ENCODE measurements around the gene MBNL3. TPM values are rescaled to one million over a fixed set of nuclear protein-coding genes. Genes with fewer than 3 reads are reported as not detected.

Gene MBNL3
- total RNA-seq, 1 experiment from 2014 or later, result 42.2 TPM

DNA sequence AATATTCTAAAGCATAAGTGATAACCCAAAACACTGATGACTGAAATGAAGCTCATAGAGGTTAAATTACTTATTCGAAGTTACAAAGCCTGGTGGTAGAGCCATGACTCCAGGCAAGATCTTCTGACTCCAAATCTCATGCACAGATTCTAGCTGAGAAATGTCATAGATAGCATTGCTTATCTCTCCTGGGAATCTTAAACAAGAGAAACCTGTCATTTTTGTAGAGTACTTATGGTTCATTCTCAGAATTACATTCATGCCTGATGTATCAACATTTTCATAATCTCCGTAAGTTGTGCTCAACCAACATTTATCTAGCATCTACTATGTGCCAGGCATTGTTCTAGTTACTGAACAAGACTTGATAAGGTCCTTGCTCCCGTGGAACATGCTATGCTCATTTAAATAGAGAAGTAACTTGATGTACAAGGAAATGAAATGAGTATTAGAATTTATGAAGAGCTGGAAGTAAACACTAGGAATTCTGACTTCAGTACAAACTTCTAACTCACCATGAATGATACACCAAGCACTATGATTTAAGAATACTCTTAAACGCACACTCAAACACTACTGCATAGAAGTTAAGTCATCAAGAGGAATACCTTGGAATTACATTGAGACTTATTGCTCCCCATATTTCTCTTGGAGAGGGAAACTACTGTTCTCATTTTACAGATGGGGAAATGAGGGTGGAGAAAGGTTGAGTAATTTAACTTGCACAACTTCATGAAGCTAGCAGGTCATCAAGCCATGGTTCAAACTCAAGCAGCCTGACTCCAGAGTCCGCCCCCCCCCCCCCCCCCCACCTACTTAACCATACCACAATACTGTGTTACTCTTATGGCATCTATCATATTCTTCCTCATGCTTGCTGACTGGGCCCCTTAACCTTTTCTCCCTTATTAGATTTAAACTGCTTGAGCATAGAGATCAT is 45.4 kb downstream of the MBNL3 start:
- no TSS peak for BruUV-seq (replicated peaks)
- POLR2A ChIA-PET (ENCODE audit: low non-redundant PET), result interaction anchor here (0.6 kb wide), 1 partner anchor 249 kb away, joined by 3 read pairs; no protein-coding TSS in a partner anchor
- no peak for DNase-seq (ENCODE audit: low spot score)

DNA sequence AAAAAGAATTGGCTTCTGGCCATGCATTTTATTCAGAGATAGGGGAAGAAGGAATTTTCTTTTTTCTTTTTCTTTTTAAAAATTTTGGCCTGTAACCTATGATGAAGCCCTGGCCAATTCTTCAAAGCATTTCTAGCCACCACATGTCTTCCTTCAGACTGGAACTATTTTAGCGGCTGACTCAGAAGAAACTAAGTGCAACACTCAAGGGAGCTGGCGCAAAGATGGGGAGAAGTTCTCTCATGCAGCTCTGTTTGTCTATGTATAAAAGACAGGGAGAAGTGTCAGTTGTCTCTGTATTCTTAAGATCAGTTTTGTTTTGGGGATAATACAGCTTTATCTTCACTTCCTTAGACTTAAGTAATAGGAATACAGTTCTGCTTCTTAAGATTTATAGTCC is 46.1 kb downstream of the MBNL3 start:
- CTCF ChIA-PET, result no interaction called here

More for the DNA sequence above, 45.4 kb downstream of the MBNL3 start:
- CTCF ChIA-PET, result no interaction called here
- H3K36me3 ChIP-seq (ENCODE audit: insufficient read depth, low read length, poor library complexity, severe bottlenecking), result no peaks in the 10 kb centered on the region
- no peak overlapping the region for H3K4me3 ChIP-seq (ENCODE audit: low read depth, low read length, poor library complexity, severe bottlenecking)
- H3K4me1 ChIP-seq (ENCODE audit: insufficient read depth, low read length, poor library complexity, severe bottlenecking), result no peaks in the 10 kb centered on the region
- TF ChIP-seq EZH2 (IDR thresholded peaks at IDR 0.05; ENCODE audit: borderline replicate concordance, low read depth, low read length, poor library complexity, severe bottlenecking), result no peak
- TF ChIP-seq, protein P1, sequence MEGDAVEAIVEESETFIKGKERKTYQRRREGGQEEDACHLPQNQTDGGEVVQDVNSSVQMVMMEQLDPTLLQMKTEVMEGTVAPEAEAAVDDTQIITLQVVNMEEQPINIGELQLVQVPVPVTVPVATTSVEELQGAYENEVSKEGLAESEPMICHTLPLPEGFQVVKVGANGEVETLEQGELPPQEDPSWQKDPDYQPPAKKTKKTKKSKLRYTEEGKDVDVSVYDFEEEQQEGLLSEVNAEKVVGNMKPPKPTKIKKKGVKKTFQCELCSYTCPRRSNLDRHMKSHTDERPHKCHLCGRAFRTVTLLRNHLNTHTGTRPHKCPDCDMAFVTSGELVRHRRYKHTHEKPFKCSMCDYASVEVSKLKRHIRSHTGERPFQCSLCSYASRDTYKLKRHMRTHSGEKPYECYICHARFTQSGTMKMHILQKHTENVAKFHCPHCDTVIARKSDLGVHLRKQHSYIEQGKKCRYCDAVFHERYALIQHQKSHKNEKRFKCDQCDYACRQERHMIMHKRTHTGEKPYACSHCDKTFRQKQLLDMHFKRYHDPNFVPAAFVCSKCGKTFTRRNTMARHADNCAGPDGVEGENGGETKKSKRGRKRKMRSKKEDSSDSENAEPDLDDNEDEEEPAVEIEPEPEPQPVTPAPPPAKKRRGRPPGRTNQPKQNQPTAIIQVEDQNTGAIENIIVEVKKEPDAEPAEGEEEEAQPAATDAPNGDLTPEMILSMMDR (conservative IDR thresholded peaks at IDR 0.05; ENCODE audit: low read depth, low read length), result no peak
- H3K27me3 ChIP-seq (replicated peaks; ENCODE audit: insufficient read depth, low read depth, low read length, poor library complexity), result peaks cover 4% of the 10 kb centered on the region
- H3K27ac ChIP-seq (ENCODE audit: low read depth, low read length, poor library complexity, severe bottlenecking), result no peak overlapping the region
- intact Hi-C loops (cut with micrococcal nuclease; ENCODE audit: unreplicated experiment), result no loop called here
- H3K9me3 ChIP-seq (ENCODE audit: low read depth, low read length, poor library complexity, severe bottlenecking), result no peaks in the 10 kb centered on the region

DNA sequence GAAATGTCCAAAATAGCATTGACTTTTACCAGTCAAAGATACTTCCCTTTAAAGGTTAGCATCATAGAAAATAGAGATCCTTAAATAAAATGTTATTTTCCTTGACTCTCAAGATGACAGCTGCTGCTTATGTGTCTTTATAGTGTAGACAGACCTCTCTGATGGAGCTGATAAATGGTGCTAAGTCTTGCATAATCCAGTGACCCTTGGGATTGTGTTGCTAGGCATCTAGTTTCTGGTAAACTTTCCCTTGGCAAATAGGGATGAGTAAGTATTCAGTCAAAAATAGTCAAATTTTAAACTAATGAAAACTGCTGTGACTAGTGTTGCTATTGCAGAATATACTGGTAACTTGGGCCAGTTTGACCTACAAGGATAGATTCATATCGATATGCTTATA is 53.6 kb downstream of the MBNL3 start:
- intact Hi-C loops (cut with micrococcal nuclease; ENCODE audit: unreplicated experiment), result no loop called here
- Histone ChIP-seq H3K36me3 (ENCODE audit: insufficient read depth, low read length, poor library complexity, severe bottlenecking) (no peaks in the 10 kb centered on the region), H3K9me3 (ENCODE audit: low read depth, low read length, poor library complexity, severe bottlenecking) (no peaks in the 10 kb centered on the region), H3K27me3 (replicated peaks; ENCODE audit: insufficient read depth, low read depth, low read length, poor library complexity) (no peaks in the 10 kb centered on the region), H3K4me1 (ENCODE audit: insufficient read depth, low read length, poor library complexity, severe bottlenecking) (no peaks in the 10 kb centered on the region), H3K27ac (ENCODE audit: low read depth, low read length, poor library complexity, severe bottlenecking) (no peak overlapping the region), H3K4me3 (ENCODE audit: low read depth, low read length, poor library complexity, severe bottlenecking) (no peak overlapping the region)
- no peak for DNase-seq (ENCODE audit: low spot score)
- CTCF ChIA-PET, result no interaction called here
- TF ChIP-seq, protein P1 (conservative IDR thresholded peaks at IDR 0.05; ENCODE audit: low read depth, low read length), result no peak
- no peak for TF ChIP-seq EZH2 (IDR thresholded peaks at IDR 0.05; ENCODE audit: borderline replicate concordance, low read depth, low read length, poor library complexity, severe bottlenecking)
- BruUV-seq (replicated peaks), result no TSS peak
- POLR2A ChIA-PET (ENCODE audit: low non-redundant PET), result no interaction called here

More for the DNA sequence above, 46.1 kb downstream of the MBNL3 start:
- Histone ChIP-seq H3K27ac (ENCODE audit: low read depth, low read length, poor library complexity, severe bottlenecking) (no peak overlapping the region), H3K36me3 (ENCODE audit: insufficient read depth, low read length, poor library complexity, severe bottlenecking) (no peaks in the 10 kb centered on the region), H3K27me3 (replicated peaks; ENCODE audit: insufficient read depth, low read depth, low read length, poor library complexity) (peaks cover 4% of the 10 kb centered on the region), H3K4me1 (ENCODE audit: insufficient read depth, low read length, poor library complexity, severe bottlenecking) (no peaks in the 10 kb centered on the region), H3K9me3 (ENCODE audit: low read depth, low read length, poor library complexity, severe bottlenecking) (no peaks in the 10 kb centered on the region), H3K4me3 (ENCODE audit: low read depth, low read length, poor library complexity, severe bottlenecking) (no peak overlapping the region)
- no peak for DNase-seq (ENCODE audit: low spot score)
- BruUV-seq (replicated peaks), result no TSS peak
- TF ChIP-seq EZH2 (IDR thresholded peaks at IDR 0.05; ENCODE audit: borderline replicate concordance, low read depth, low read length, poor library complexity, severe bottlenecking), result no peak
- TF ChIP-seq, protein P1 (conservative IDR thresholded peaks at IDR 0.05; ENCODE audit: low read depth, low read length), result no peak
- intact Hi-C loops (cut with micrococcal nuclease; ENCODE audit: unreplicated experiment), result no loop called here
- POLR2A ChIA-PET (ENCODE audit: low non-redundant PET), result no interaction called here
